SIG-M5 (cell line): ENCODE measurements around the gene MCC.

ENCODE experiments used
- DNase-seq: peaks from one replicate; lab custom pipeline; 2025; lab: John Stamatoyannopoulos, UW

Gene MCC

DNA sequence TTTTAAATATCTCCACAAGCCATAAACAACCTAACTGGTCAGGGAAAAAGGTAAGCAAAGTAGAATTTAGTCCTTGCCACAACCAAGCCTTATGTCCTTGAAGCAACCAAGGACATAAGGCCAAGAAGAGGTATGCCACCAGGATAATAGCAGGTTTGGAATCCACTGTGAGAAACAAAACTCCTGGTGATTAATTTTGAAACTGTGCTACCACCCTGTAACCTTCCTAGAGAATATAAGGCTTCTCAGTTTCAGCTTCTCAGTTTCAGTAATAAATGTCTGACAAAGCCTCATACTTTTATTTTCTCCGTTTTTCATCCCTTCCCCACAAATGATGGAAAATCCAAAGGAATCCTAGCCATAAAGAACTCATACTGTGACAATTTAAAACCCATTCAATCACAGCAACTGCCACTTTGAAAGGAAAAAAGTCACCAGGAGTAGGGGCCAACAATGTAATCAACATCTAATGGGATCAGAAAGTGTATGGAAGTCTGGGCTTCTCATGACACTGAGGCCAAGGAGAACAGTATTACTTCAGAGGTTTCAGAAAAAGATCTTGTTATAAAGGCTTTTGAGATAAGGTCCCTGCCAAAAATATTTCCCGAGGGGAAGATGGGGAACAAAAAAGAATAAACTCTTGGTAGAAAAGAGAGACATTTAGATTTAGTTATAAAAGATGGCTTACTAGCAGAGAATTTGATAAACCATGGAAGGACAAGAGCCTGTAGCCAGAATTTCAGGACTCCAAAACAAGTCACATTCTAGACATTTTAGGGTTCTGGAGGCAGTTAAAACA, 242.6 kb downstream of the MCC start:
- DNase-seq = no peak

DNA sequence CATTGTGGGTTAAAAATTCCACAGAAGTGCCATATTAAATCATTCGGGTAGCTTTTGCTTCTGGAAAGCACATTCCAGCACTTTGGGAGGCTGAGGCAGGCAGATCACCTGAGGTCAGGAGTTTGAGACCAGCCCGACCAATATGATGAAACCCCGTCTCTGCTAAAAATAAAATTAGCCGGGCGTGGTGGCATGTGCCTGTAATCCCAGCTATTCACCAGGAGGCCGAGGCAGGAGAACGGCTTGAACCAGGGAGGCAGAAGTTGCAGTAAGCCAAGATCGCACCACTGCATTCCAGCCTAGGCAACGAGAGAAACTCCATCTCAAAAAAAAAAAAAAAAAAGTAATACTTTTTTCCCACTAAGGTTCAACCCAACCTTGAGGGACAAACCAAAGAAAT, 243.3 kb downstream of the MCC start:
- no peak for DNase-seq

DNA sequence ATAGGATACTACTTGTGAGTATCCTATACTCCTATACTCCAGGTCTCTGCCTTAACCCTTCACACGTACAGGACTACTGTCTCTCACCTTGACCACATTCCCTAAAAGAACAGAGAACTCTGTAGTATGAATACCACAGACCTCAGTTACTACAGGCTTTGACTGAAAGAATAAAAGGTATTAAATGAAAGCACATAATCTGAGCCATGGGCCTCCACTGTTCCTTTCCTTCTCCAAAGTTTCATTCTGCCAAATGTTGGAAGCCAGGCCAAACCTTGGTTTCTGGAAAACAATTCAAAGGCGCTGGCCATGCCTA, 244.9 kb downstream of the MCC start:
- DNase-seq = no peak

DNA sequence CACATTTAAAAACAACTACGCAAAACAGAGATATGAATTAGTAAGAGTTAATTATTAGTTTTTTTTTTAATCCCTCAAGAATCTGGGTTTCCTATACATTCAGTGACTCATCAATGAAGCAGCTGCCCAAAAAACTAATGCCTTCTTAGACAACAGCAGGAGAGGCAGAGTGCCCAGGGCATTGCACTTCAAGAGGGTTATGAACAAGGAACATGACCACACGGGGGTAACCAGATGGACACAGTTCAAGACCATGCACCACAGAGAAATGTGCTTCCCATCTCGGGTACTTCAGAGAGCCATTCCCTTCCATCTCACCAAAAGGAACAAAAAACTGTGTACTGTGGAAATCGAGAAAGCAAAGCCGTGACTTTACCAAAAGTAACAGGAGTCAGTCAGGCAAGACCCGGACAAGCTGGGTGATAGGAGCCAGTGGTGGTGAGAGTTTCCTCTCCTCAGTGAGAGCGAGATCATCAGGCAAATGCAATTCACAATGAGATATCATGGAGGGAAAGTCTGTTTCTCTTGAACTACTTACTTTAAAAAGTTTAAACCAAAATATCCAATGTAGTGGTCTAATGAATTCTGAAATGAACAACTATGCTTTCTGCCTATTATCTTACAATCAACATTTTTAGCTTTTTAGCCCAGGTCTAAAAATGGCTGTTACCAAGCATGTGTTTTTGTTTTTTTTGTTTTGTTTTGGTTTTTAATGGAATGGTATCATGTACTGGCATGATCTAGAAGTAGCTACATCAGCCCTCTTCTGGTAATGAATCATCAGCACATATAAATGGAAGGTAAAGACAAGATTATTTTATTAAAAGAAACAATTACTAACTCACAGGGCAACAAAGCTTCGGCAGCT, 245.5 kb downstream of the MCC start:
- DNase-seq = no peak

DNA sequence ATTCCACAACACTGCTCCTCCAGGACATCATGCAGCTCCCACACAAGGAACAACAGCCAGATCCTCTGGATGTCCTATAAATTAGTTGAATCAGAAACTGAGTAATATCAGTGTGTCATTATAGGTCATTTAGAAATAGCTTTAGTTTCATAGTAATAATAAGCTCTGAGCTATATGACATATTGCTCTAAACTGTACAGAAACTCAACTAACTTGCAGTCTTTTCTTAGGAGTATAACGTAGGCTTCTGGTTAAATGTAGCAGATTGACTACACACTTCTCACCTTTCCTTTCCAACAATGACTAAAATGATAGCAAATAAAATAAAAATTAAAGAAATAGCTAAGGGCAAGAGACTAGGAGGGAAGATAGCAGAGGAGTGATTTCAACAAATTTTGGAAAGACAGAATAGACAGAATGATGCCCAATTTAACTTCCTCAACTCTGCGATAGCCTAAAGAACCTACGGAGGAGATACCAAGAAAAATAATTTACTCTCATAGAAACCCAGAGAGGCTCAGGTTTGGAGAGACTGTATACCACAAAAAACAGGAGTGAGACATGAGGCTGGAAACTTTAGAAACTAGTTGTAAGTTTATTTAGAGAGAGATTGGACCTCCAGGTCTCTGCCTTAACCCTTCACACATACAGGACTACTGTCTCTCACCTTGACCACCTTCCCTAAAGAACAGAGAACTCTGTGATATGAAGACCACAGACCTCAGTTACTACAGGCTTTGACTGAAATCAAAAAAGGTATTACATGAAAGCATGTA, 247.1 kb downstream of the MCC start:
- no peak for DNase-seq

DNA sequence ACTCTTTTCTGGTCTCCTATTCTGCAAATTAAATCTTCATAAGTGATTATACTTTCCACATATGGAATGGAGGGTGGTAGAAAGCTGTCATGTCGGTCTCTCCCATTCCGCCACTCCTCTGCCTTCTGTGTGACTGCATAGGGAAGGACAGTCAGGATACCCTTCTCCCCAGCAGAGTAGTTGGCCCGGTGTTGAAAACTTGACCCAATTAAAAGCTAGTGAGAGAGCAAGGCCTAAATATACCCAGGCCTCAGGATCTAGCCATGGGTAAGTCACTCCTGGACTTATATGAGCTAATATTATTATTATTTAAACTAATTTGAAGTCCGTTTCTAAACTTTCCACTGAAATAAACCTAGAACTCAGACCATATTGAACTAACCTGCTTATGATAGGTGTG, 248.2 kb downstream of the MCC start:
- no peak for DNase-seq

DNA sequence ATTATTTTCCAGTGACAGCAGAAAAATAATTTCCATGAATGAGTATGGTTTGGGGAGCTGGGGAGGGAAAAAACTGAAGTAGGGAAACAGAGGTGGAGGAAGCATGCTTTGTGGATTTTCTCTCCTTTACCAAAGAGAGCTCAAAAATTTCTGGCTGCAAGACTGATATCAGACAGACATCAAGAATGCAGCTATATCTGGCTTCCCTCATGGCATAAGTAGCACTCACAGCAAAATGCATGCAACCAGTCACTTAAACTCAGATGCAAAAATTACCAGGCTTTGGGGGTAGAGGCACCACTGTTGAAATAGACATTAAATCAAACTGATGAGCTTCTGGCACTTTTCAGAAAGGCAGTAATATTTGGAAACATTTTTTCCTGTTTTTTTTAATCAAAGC, 250.4 kb downstream of the MCC start:
- no peak for DNase-seq

DNA sequence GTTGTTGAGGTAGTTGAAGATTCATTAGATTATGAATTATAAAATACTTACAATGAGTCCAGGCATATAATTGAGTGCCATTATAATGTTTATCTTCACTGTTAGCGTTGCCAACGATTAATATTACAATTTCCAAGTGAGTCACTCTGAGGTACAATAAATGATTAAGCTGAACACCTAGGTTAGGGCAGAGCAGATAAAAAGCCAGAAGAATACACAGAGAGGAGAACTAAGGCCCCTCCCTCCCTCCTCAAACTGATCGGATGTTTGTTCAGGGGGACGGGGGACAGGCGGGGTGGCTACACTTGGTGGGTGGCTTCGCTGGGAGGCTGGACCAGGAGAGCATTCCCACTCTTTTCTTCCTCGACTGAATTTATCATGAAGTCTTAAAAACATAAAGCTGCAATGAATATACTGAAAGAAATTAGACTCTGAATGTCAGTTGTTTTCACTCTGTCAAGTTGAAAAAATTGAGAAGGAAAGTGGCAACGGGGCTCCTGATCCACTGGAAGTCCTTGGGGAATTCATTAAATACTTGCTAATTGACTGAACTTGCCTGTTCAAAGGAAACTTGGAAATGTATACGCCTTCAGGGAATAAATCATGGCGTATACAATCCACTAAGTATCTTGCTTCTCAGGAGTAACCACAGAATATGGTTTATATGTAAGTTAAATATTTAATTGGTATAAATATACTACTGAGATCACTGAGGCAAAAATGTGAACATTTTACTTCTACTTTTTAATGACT, 251.5 kb downstream of the MCC start:
- DNase-seq = no peak

DNA sequence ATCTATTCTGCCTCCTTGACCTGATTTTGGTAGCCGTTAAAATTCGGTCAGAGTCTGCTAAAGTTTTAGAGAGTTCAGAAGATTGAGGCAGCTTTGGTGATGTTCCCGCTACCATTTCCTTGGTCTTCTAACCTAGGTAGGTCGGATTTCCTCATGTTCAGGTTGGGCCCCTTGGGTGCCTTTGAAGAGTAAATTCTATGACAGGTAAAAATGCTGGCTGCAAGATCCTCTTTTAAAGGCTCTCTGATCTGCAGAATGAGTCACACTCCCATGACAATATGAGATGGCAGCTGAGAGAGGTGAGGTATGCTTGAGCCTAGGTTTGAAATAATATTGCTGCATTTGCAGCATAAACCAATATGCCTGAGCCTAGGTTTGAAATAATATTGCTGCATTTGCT, 252.4 kb downstream of the MCC start:
- DNase-seq = no peak

DNA sequence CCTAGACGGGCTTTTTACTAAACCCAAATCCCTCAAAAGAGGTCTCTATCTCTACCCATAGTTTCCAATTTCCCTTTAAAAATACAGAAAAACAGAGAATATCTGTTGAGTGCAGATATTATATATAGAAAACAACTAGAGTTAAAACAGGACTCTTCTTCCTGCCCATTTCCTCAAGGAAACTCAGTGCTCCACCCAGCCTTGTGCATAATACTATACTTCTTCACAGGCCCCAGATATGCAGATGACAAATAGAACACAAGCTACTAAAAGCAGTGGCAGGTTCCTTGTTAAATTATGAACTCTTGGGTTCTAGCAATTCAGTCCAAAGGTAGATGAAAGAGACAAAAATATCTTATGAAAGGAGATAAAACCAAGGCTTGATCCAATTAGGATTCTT, 253.7 kb downstream of the MCC start:
- DNase-seq = no peak

DNA sequence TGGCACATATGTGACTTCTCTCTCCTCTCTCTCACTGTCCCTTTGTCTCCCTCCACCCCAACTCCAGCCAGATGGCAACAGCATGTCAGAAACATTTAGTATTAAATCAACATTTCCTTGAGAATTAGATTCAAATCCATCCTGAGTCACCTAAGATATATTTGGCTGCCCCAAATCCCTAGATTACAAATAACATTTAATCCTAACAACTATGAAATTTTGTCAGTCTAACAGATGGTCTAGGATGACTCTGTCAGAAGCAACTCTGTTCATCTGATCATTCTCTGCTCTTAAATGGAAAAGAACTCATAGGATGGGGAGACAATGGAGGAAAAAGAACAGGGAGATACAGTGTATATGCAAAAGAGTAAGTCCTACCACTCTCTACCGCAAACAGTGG, 254.6 kb downstream of the MCC start:
- no peak for DNase-seq

DNA sequence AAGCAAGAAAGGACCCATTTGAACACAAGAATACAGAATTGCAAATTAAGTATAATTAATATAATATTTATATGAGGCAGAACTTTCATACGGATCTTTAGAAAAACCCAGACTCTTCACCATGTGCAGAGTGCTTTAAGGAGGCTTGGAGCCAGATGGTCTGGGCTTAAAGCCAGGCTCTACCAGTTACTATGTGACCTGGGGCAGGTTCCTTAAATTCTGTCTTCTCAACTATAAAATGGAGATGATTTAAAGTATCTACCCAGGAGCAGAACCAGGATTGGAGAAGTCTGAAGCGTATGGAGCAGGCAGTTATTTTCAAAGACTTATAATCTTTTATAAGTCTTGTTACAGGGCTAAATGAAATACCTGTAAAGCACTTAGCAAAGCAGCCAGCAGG, 255.6 kb downstream of the MCC start:
- no peak for DNase-seq

DNA sequence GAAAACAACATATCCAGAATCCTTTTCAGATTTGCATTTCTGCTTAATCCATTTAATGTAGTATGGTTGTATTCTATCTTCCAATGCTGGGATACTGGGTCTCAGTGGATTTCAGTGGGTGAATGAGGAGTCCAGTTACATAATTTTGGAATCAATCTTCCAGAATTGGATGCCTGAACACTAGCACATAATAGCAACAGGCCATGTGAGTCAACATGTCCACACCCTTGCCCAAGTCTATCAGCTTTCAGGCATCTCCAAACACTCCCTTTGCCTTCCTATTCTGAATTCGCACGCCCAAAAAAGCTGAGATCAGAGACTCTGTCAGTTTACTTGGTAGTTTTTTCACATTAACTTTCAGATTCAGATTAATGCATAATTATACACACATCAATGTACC, 256.0 kb downstream of the MCC start:
- no peak for DNase-seq

DNA sequence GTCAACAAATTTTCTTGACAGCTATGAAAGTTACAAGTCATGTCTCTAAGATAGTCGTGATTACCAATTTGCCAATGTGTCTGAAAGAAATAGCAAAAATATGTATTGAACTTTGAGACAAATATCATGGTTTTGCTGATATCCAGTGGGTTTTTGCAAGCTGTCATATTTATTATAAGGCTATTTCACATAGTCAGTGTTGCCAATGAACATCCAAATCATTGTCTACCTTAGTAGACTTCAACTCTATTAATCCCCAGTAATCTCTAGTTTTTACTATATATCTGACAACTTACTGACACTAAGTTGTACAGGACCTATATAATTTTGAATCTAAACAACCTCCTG, 256.6 kb downstream of the MCC start:
- no peak for DNase-seq

DNA sequence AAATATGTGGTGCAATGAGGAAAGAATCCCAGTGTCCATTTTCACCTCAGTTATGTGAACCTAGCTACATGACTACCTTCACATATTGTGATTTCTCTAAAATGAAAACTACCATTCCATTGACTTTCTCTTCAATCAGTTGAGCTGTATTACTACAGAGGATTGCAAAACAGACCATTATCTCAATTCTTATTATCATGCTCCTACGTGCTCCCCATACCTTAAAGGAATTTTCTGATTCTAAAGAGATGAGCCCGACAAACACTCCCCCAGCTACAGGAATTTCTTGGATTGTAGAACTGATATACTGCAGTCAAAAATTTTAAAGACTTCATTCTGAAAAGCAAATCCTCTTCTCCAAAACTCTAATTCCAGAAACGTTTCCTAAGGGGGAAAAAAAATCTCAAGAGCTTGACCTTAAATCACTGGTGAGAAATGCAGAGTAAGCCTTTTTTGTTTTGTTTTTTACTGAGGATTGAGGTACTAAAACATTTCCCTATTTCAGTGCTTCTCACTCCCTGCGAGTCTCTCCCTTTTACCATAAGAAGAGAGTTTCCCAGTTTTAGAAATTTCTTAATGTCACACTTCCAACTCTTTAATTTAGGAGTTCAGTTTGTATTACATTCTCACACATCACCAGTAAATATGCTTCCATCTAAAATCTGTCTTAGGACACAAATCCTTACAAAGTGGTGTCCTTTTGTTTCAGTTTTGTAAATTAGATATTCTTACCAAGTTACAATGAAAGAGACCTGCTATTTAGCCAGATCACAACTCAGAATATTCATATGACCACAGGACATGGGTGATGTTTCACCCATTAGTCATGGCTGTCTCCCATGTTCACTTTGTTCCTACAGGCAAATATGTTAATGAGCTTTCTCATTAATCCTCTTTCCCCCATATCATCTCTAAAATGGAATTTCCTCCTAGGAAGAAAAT, 257.3 kb downstream of the MCC start:
- DNase-seq = no peak

DNA sequence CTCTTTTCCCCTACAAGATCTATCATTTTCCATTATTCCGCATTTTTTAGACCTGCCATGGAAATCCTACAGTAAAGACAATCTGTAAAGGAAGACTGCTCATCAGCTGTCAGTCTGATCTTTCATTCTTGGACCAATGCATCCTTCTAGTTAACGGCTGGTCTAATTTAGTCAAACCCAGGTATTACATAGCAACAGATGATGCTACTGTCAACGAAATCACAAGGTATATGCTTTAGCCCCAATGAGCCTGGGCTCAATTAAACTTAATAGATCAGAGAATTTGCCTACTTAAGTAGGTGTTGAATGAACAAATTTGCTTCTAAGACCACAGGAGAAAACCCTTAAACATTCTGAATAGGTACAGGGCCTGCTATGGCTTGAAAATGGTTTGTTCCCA, 260.5 kb downstream of the MCC start:
- no peak for DNase-seq

DNA sequence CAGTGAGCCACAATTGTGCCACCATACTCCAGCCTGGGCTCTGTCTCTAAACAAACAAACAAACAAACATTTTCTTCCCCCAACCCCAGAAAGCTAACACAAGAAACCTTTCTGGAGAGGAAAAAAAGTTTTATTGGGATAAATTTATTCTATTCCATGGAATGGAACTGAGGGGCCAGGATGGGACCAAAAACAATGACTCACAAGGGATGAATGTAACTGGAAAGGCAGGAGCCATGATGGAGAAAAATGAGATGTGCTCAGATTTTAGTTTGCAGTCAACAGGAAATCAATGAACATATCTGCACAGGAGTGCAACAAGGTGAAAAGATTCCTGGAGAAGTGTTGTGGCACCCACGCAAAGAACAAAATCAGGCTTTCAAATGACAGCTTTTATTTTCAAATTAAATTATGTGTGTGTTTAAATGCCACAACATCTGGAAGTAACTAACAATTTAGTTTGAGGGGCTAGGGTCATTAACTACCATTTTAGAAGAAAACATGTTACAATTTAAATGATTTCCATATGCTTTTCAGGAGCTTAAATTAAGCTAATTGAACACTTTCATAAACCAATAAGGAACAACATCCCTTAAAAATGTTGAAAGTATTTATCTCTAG, 262.0 kb downstream of the MCC start:
- no peak for DNase-seq

DNA sequence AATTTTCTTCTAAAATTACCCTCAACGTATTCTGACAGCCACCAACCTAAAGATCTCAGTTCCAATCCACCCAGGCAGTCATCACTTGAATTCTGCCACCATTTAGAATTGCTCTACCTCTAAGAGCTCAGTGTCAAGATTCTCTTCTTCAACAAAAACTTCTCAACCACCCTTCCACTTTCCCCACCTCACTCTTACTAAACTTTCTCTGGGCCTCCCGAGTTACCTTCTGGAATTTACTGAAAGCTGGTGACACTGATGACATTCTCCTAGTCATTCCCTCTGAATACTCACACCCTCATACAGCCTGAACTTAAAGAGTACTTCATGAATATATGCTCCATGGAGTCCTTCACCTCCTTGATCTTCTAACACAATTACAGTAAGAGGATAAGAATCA, 263.0 kb downstream of the MCC start:
- DNase-seq = no peak

DNA sequence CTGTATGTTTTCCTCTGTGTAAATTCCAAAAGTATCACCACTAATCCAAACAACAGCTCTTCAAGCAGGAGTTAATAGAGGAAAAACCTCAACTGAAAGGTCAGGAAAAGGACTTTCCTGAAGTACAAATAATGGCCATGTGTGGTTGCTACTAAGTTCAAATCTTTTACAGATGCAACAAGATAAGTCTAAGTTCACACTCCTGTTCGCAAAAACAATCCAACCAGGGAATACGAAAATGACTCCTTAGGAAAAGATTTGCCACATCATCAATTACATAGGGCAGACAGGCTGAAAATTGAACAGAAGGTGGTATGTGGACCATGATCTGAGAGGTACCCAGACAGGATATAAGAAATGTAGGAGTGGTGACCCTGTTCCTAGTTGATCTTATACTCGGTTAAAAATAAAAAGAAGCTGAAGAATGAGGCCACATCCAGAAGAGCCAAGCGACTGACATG, 263.6 kb downstream of the MCC start:
- no peak for DNase-seq

DNA sequence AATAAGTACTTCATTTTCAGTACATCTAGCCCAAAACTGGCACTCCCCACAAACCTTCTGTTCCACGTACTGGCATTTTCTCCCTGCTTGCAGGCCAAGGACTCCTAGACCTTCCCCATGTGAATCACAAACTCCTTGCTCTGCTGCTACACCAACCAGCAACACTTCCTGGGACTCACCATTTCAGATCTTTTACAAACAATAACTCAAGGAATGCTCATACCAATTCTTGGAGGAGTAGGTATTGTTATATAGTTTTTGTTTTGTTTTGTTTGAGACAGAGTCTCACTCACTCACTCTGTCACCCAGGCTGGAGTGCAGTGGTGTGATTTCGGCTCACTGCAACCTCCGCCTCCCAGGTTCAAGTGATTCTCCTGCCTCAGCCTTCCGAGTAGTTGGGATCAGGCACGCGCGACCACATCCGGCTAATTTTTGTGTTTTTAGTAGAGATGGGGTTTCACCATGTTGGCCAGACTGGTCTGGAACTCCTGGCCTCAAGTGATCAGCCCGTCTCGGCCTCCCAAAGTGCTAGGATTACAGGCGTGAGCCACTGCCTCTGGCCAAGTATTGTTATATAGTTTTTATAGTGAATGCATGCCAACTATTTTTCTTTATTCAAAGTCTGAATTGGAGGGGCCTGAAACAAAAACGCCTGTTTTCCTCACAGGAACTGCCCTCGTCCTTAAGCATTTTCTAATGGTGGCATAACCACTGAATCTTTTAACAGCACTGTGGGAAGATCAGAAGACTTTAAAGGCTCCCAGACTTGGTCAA, 264.2 kb downstream of the MCC start:
- DNase-seq = no peak
